Stimulated activated CD4-positive, alpha-beta T cell treated with anti-CD3 and anti-CD28 coated beads, Interleukin-15, amount 100 ng/mL, for 24 hours (primary cell): ENCODE results near the gene LRRC27.

Experiments
- DNase-seq: peaks from one replicate; pipeline ENCODE4 v3.0.0-alpha.2; 2020

LRRC27 gene

DNA sequence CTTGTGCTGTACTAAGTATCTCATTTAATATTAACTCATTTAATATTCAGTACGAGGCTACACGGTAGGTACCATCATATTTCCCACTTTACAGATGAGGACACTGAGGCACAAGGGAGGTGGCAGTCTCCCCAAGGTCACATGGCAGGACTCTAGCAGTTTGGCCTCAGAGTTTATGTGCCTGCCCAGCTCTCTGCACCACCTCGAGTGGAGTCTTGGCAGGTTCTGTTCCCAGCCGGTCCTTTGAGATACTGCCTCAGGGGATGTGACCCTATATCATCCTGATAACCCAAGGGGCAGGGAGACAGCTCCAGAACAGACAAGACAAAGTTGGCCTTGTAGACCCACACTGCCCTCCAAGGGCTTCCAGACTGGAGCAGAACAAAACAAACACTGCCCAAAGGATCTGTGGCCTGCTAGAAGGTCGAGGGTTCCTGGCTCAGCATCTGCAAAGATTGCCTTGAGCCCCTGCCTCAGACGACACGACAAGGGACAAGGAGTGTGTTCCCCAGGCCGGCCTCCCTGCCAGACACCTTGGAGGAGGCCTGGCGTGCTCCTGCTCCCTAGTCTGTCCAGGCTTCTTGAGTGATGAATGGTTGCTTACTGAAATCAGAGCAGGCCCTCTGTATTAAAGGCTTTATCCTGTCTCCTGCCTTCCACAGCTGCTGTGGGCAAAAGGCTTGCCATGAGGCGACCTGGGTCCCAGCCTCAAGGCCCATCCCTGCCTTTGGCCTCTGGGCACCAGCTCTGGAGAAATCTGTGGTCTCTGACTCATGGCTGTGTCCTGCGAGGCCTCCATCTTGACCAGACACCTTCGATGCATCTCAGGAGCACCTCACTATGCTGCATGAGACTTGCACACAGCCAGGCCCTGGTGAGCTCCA is 61.1 kb downstream of the LRRC27 start:
- no peak for DNase-seq

GRCh38 chr10:132393695-132394181 is 61.7 kb downstream of the LRRC27 start:
- DNase-seq: no peak

DNA sequence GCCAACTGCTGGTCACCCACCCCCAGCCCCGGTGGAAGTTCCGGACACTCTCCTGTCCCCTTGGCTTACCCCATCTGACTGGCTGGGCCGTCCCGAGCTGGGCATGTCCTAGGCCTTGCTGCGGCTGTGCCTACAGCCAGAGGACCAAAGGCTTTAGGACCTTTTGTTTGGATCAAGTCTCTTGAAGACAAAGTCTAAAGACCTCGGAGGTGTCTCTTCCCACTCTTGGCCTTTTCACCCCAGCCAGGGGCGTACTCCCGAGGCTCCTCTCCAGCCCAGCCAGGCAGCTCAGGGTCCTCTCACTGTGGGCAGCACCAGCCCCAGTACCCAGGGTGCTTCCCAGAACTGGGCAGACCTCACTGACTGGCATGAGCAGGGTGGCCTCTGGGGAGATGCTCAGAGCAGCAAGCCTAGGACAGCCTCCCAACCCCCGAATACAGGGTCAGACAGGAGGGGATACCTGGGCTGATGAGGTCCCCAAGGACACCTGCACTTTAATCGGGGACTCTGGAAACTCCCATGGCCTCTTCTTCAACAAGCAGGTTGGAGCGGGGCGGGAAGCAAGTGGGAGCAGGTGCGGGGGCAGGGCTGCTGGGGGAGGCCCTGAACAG is 62.3 kb downstream of the LRRC27 start:
- no peak for DNase-seq

DNA sequence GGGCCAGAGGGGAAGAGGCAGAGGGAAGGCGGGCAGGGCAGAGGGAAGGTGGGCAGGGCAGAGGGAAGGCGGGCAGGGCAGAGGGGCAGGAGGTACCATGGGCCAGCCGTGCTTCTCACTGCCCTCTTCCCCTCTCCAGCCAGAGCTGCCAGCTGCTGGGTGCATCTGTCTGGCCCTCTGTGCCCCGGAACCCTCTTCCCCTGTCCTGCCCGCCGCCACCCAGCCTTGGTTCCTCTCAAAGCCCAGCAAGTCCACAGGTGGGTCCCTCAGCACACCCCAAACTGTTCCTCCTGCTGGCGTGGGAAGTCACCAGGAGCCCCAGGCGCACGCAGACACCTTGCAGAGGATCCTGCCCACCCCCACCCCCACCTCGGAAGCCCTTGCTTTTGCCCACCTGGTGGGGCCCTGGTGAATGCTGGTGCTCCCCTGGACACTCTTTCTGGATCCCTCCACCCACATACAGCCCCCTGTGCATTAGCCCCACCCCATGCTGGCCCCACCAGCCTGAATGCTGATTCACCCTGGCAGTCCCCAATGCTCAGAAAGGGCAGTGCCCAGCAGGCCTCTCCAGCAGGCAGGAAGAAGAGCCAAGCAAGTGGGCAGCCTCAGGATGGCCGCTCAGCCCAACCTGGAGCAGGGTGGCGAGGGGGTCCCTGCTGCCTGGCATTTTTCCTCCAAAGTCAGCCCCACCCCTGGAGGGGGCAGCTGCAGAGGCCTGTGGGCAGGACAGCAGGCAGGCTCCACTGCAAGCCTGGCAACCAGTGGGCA is 63.1 kb downstream of the LRRC27 start:
- DNase-seq: no peak

GRCh38 chr10:132395704-132396493 is 63.9 kb downstream of the LRRC27 start:
- peak; percentile 31 for DNase-seq

DNA sequence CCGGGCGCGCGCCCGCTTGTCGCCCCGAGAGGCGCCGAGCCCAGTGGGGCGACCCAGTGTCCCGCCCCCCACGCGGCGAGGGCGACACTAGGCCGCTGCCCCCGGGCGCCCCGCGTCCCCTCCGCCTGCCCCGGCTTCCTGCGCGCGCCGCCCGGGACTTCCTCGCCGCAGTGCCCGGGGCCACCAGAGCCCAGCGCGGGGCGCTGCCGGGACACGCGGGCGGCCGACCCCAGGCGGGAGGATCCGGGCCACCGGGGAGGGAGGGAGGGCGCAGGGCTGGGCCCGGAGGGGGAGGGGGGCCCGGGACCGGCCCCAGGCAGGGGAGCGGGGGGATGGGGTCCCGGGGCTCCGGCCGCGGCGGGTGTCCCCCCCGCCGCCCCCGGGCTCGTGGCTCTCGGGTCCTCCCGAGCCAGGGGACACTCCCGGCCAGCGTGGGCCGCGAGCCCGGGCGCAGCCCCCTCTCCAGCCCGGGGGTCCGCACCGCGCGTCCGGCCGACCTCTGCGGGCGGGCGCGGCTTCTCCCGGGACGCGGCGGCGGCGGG is 64.6 kb downstream of the LRRC27 start:
- DNase-seq: peak; percentile 63

GRCh38 chr10:132397036-132397541 is 65.1 kb downstream of the LRRC27 start, which contains the start of gene PWWP2B:
TSS of gene PWWP2B (plus strand) at chr10:132397200. CDS start at chr10:132397227, 27 bp downstream.
- peak; percentile 63 for DNase-seq

DNA sequence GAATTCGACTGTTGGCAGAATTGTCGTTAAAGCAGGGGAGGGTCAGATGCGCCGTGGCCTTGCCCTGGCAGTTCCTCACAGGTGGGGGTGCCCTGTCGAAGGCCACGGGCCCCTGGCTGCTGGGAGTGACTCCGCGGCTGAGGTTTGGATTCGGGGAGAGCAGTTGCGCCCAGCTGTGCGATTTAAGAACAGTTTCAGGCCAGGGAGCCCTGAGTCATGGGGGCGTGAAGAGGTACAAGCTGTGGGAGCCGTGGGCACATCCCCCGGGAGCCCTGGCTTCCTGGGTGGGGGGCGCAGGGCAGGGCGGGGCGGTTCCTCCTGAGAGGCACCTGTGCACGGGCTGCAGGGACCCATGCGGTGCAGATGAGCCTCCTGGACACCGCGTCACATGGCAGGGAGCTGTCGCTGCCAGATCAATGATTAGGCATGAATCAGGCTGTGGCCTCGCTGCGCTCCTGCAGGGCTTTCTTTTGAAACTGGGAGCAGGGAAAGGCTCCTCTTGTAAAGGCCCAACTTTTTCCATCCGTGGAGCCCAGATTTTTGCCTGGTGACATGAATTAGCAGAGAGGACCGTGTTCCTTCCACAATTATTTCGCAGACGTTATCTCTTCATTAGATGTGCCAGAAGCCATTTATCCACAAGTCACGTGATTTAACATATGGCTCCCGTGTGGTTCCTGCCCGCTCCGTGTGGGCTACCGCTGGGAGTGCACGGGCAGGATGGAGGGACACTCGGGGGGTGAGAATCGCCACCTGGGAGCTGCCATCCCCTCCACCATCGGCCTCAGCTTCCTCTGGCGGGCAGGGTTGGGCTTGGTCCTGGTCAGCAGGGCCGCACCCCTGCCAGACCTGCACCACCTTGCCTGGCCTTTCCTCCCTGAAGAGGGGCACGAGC is 65.9 kb downstream of the LRRC27 start:
- DNase-seq: peak; percentile 64

GRCh38 chr10:132398566-132398991 is 66.6 kb downstream of the LRRC27 start:
- DNase-seq: no peak

DNA sequence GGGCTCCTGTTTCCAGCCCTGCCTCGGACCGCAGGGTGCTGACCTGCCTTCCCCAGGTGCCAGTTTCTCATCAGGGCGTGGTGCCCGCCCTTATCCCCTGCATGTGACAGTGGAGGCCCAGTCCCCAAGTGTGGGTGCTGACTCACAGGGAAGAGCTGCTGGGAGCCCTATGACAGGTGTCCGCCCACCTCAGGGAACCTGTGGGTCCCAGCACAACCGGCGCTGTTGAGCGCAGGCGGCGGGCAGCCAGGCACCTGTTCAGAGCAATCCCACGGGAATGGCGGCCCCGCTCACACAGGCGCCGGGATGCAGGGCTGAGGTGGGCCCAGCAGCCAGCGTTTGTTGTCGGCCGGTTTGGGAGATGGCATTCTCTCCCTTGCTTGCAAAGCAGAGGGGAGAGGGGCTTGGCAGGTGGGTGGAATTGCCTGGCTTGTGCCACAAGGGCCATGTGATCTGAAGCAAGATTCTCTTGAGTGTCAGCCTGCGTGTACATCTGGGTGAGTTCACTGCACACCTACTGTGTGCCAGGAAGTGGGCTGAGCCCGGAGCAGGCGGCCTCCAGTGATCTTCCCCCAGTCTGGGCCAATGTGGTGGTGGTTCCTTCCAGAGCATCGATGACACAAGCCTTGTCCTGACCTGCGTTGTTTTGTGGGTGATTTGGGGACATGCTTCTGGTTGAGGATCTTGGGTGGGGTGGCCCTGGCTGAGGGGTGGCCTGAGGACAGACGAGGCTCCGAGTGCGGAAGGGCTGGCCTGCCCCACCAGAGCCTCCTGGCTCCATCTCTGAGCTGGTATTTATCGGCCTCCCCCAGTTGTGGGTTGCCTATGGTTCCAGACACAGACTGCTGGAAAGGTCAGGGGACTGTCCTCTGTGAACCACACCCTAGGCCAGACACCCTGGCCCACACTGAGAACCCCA is 67.4 kb downstream of the LRRC27 start:
- DNase-seq: no peak

GRCh38 chr10:132400041-132400546 is 68.1 kb downstream of the LRRC27 start:
- no peak for DNase-seq

DNA sequence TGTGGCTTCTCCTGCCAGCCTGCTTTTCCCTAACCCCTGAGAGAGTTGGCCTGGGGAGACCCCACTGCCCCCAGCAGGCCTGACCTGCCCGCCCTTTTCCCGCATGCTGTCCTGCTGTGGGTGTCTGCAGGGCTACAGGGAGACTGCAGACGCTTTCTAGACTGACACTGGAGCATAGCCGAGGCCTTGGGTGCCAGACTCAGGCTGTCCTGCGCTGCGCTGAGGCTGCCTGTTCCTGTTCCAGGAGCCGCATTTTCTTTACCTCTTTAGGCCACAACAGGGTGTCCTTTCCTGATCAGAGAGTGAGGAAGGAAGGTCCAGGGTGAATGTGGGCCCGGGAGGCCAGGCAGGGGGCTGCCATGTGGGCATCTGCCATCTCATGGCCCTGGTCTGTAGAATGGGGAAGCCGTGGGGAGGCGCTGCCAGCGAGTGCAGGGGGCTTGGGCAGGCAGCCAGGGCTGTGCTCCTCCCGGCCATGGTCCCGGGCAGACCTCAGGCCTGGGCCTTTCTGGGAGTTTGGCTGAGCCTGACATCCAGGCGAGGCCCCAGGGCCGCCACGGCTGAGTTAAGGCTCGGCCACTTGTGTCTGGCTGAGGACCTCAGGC is 68.7 kb downstream of the LRRC27 start:
- no peak for DNase-seq

DNA sequence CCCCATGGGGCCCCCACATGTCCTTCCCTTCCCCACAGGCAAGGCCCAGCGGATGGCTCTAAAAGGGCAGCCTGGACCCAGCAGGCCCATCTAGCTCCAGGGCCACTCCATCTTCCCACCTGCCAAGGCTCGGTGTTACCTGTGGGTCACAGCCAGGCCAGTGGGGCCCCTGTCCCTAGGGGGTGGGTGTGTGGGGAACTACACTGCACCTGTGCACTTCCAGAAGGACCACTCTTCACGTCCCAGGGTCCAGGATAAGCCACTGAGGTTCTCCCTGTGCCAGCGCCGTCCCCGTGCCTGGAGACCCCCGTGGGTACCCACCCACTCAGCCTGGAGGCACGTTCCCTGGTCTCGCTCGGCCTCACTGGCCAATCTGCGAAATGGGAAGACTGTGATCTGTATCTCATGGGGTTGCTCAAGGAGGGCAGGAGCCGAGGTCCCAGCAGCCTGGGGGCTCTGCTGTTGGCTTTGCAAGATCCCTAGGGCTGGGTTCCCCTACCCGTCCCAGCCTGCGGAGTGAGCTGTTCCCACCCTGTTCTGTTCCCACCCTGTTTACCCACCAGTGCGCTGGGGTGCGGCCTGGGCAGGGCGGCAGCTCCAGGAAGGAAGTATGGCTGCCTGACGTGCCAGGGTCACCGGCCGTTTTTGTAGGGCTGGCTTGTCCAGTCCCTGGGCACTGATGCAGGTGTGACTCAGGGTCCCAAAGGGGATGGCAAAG is 69.6 kb downstream of the LRRC27 start:
- no peak for DNase-seq

DNA sequence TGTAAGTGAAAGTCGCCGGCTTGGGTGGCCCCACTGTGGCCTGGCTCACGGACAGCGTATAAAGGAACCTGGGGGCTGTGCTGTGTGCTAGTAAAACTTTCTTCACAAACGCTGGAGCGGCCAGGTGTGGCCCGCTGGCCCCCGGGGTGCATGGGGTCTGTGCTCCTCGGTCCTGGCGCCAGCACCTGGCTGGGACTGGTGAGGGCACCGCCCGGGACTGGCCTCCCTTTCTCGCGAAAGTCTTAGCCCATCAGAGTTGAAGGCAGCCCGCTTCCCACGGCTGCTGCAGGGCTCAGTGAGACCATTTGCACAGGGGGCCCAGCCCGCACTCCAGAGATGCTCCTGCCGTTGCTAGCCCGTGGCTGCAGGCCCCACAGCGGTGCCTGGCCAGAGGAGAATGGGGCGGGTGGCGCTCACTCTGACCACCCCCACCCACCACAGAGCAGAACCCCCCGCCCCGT is 70.8 kb downstream of the LRRC27 start:
- DNase-seq: no peak

- DNase-seq: no peak
Measured at GRCh38 chr10:132403511-132404168, 71.6 kb downstream of the LRRC27 start.

DNA sequence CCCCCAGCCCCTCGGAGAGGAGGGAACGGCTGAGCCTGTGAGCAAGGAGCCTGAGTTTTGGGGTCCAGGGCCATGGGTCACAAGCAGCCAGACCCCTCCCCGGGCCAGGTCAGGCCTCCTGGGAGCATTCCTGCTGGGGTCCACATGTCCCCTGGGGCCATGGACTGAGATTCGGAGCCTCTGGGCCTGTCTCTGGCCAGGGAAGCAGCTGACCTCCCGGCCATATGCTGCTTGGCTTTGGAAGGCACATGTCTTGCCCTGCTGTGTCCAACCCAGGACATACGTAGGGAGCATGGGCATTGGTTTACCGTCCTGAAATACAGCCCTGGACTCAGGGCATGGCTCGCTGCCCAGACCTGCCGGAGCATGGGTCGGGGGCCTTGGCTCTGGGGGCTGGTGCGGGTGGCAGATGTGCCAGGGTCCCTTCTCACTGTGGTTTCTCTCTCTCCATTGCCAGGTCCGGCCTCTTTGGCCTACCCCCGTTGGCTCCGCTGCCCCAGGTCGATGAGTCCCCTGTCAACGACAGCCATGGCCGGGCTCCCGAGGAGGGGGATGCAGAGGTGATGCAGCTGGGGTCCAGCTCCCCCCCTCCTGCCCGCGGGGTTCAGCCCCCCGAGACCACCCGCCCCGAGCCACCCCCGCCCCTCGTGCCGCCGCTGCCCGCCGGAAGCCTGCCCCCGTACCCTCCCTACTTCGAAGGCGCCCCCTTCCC is 72.3 kb downstream of the LRRC27 start:
- no peak for DNase-seq

DNA sequence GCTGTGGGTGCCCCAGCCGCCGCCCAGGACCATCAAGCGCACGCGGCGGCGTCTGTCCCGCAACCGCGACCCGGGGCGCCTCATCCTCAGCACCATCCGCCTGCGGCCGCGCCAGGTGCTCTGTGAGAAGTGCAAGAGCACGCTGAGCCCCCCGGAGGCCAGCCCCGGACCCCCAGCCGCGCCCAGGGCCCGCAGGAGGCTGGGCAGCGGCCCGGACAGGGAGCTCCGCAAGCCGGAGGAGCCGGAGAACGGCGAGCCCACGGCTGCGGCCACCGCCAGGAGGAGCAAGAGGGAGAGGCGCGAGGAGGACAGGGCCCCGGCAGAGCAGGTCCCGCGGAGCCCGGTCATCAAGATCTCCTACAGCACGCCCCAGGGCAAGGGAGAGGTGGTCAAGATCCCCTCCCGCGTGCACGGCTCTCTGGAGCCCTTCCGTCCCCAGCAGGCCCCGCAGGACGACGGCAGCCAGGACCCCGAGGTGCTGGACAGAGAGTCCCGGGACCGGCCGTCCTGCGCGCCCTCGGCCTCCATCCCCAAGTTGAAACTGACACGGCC is 73.0 kb downstream of the LRRC27 start:
- DNase-seq: no peak
